IPS DF 19.7 (cell line): ENCODE data around the gene MIS12.

Source experiments
- DNase-seq: peaks from one replicate; pipeline ENCODE4 v3.0.0-alpha.2; 2013; ENCODE audit warnings: low read depth, low spot score

The MIS12 gene

GRCh38 chr17:5486206-5487124, at the start of gene MIS12:
TSS of gene MIS12 (plus strand) at chr17:5486566. CDS start at chr17:5488863, 2,297 bp downstream.
- peak; percentile 91 for DNase-seq

GRCh38 chr17:5437721-5438317, 48.5 kb upstream of the MIS12 start:
- no peak for DNase-seq

- peak; percentile 30 for DNase-seq
Observed at GRCh38 chr17:5438716-5439445, 47.5 kb upstream of the MIS12 start, which contains the start of gene C1QBP. TSS of gene C1QBP (minus strand) at chr17:5439155. CDS start at chr17:5439073, 82 bp downstream.

GRCh38 chr17:5439446-5439764, 47.0 kb upstream of the MIS12 start:
- DNase-seq: no peak

GRCh38 chr17:5443728-5444127, 42.6 kb upstream of the MIS12 start:
- DNase-seq: no peak

- DNase-seq: no peak
Observed at GRCh38 chr17:5444209-5444608, 42.2 kb upstream of the MIS12 start.

GRCh38 chr17:5446786-5447185, 39.6 kb upstream of the MIS12 start:
- DNase-seq: no peak

- no peak for DNase-seq
Observed at GRCh38 chr17:5464717-5465507, 21.5 kb upstream of the MIS12 start.

GRCh38 chr17:5466295-5466694, 20.1 kb upstream of the MIS12 start:
- DNase-seq: no peak

GRCh38 chr17:5467416-5467815, 18.9 kb upstream of the MIS12 start:
- no peak for DNase-seq

- DNase-seq: no peak
Observed at GRCh38 chr17:5468075-5468473, 18.3 kb upstream of the MIS12 start.

GRCh38 chr17:5472511-5472910, 13.9 kb upstream of the MIS12 start:
- no peak for DNase-seq

- no peak for DNase-seq
Observed at GRCh38 chr17:5473906-5474305, 12.5 kb upstream of the MIS12 start.

GRCh38 chr17:5478992-5479391, 7.4 kb upstream of the MIS12 start:
- DNase-seq: no peak

GRCh38 chr17:5480962-5481361, 5.4 kb upstream of the MIS12 start:
- no peak for DNase-seq

GRCh38 chr17:5481451-5481850, 4.9 kb upstream of the MIS12 start:
- DNase-seq: no peak

GRCh38 chr17:5485270-5486205, 828 bp upstream of the MIS12 start, which contains the start of gene DERL2:
TSS of gene DERL2 (minus strand) at chr17:5486178. CDS start at chr17:5486161, 17 bp downstream.
- no peak for DNase-seq

GRCh38 chr17:5488752-5489151, 2.4 kb downstream of the MIS12 start:
- no peak for DNase-seq

GRCh38 chr17:5492970-5493369, 6.6 kb downstream of the MIS12 start:
- DNase-seq: no peak

- no peak for DNase-seq
Observed at GRCh38 chr17:5499476-5500231, 13.3 kb downstream of the MIS12 start.
